Neural cell (in vitro differentiated cells): ENCODE data around the gene B4GALT5.

Experiments used
- EZH2 ChIP-seq: fragments of 200-600, 300-800 bp; shearing (Covaris generic), sonication (generic); IDR thresholded peaks from 2 replicates; pipeline ENCODE4 v1.6.1; 2014; ENCODE audit warnings: antibody characterized with exemption, low read length, borderline replicate concordance, mild to moderate bottlenecking; ENCODE audit not compliant: insufficient read depth, poor library complexity, severe bottlenecking
- POLR2AphosphoS5 ChIP-seq: IDR thresholded peaks from 2 replicates; pipeline ENCODE4 v1.6.1; 2012
- TF ChIP-seq, protein P1 (sequence below): fragments of 450-650 bp; IDR thresholded peaks from 2 replicates; pipeline ENCODE4 v1.5.1; 2014; ENCODE audit warnings: antibody characterized with exemption, mild to moderate bottlenecking, moderate library complexity; ENCODE audit not compliant: poor library complexity, severe bottlenecking
- TF ChIP-seq, protein P2 (sequence below): IDR thresholded peaks from 2 replicates; pipeline ENCODE4 v1.6.1; 2012; ENCODE audit warnings: borderline replicate concordance

DNA sequence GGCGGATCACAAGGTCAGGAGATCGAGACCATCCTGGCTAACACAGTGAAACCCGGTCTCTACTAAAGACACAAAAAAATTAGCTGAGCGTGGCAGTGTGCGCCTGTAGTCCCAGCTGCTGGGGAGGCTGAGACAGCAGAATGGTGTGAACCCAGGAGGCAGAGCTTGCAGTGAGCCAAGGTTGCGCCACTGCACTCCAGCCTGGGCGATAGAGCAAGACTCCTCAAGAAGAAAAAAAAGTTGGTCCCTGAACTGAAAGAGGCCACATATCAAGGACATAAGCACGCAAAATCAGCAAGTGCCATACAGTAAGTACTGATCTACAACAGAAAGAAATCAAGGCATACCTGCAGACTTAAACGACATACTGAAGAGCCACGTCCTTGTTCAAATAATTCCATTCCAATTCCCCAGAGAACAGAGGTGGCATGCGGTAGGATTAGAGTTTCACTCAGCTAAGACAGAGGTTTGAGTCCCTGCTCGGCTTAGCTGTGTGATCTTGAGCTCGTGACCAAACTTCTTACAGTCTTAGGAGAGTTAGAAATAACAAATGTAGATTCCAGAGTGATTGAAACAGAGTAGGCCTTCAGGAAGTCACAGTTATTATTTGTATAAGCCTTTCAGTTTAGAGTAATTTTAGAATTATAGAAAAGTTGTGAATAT is 29.2 kb downstream of the B4GALT5 start:
- TF ChIP-seq, protein P1, sequence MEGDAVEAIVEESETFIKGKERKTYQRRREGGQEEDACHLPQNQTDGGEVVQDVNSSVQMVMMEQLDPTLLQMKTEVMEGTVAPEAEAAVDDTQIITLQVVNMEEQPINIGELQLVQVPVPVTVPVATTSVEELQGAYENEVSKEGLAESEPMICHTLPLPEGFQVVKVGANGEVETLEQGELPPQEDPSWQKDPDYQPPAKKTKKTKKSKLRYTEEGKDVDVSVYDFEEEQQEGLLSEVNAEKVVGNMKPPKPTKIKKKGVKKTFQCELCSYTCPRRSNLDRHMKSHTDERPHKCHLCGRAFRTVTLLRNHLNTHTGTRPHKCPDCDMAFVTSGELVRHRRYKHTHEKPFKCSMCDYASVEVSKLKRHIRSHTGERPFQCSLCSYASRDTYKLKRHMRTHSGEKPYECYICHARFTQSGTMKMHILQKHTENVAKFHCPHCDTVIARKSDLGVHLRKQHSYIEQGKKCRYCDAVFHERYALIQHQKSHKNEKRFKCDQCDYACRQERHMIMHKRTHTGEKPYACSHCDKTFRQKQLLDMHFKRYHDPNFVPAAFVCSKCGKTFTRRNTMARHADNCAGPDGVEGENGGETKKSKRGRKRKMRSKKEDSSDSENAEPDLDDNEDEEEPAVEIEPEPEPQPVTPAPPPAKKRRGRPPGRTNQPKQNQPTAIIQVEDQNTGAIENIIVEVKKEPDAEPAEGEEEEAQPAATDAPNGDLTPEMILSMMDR, result no peak
- no peak for TF ChIP-seq POLR2AphosphoS5
- TF ChIP-seq, protein P2, sequence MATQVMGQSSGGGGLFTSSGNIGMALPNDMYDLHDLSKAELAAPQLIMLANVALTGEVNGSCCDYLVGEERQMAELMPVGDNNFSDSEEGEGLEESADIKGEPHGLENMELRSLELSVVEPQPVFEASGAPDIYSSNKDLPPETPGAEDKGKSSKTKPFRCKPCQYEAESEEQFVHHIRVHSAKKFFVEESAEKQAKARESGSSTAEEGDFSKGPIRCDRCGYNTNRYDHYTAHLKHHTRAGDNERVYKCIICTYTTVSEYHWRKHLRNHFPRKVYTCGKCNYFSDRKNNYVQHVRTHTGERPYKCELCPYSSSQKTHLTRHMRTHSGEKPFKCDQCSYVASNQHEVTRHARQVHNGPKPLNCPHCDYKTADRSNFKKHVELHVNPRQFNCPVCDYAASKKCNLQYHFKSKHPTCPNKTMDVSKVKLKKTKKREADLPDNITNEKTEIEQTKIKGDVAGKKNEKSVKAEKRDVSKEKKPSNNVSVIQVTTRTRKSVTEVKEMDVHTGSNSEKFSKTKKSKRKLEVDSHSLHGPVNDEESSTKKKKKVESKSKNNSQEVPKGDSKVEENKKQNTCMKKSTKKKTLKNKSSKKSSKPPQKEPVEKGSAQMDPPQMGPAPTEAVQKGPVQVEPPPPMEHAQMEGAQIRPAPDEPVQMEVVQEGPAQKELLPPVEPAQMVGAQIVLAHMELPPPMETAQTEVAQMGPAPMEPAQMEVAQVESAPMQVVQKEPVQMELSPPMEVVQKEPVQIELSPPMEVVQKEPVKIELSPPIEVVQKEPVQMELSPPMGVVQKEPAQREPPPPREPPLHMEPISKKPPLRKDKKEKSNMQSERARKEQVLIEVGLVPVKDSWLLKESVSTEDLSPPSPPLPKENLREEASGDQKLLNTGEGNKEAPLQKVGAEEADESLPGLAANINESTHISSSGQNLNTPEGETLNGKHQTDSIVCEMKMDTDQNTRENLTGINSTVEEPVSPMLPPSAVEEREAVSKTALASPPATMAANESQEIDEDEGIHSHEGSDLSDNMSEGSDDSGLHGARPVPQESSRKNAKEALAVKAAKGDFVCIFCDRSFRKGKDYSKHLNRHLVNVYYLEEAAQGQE, result no peak
- TF ChIP-seq EZH2, result no peak
